Erythroblast (primary cell): ENCODE measurements around the gene SRGAP3.

ENCODE experiments used
- DNase-seq, 2 experiments: peaks; one replicate each; lab custom pipeline; 2025; lab: John Stamatoyannopoulos, UW
- GATA1 ChIP-seq: IDR thresholded peaks from 2 replicates; pipeline ENCODE4 v1.6.1; 2011; ENCODE audit warnings: low read depth, mild to moderate bottlenecking, control low read depth, low read length, moderate library complexity
- POLR2A ChIP-seq: IDR thresholded peaks from 2 replicates; pipeline ENCODE4 v1.6.1; 2011; ENCODE audit warnings: mild to moderate bottlenecking, low read length

Gene SRGAP3

GRCh38 chr3:9032231-9032777 lies 217.1 kb downstream of the SRGAP3 start:
- DNase-seq = no peak
- TF ChIP-seq GATA1 (no peak), POLR2A (no peak)

GRCh38 chr3:9030034-9030433 lies 219.4 kb downstream of the SRGAP3 start:
- DNase-seq = no peak
- TF ChIP-seq POLR2A (no peak), GATA1 (no peak)

GRCh38 chr3:9028134-9028533 lies 221.3 kb downstream of the SRGAP3 start:
- no peak for DNase-seq

GRCh38 chr3:9026320-9027045 lies 223.0 kb downstream of the SRGAP3 start:
- no peak for TF ChIP-seq POLR2A
- no peak for TF ChIP-seq GATA1
- no peak for DNase-seq

More at GRCh38 chr3:9028134-9028533, 221.3 kb downstream of the SRGAP3 start:
- TF ChIP-seq POLR2A (no peak), GATA1 (no peak)

GRCh38 chr3:9024341-9024740 lies 225.1 kb downstream of the SRGAP3 start:
- TF ChIP-seq GATA1 = no peak
- no peak for TF ChIP-seq POLR2A
- DNase-seq = no peak

GRCh38 chr3:9023226-9023590 lies 226.2 kb downstream of the SRGAP3 start:
- TF ChIP-seq POLR2A (no peak), GATA1 (no peak)
- no peak for DNase-seq

GRCh38 chr3:9022305-9023225 lies 226.9 kb downstream of the SRGAP3 start:
- DNase-seq = no peak
- TF ChIP-seq GATA1 (no peak), POLR2A (no peak)

GRCh38 chr3:9021271-9022009 lies 228.0 kb downstream of the SRGAP3 start:
- no peak for DNase-seq
- no peak for TF ChIP-seq GATA1
- TF ChIP-seq POLR2A = no peak

- no peak for DNase-seq
- TF ChIP-seq GATA1 (no peak), POLR2A (no peak)
These were observed 229.0 kb downstream of the SRGAP3 start for GRCh38 chr3:9020426-9020825.

- TF ChIP-seq GATA1 = no peak
- no peak for TF ChIP-seq POLR2A
- no peak for DNase-seq
These were observed 230.0 kb downstream of the SRGAP3 start for GRCh38 chr3:9019259-9019961.

GRCh38 chr3:9015250-9015649 lies 234.2 kb downstream of the SRGAP3 start:
- no peak for DNase-seq
- TF ChIP-seq POLR2A (no peak), GATA1 (no peak)

GRCh38 chr3:9013782-9014563 lies 235.5 kb downstream of the SRGAP3 start:
- DNase-seq = no peak
- TF ChIP-seq GATA1 (no peak), POLR2A (no peak)

GRCh38 chr3:9012521-9012920 lies 236.9 kb downstream of the SRGAP3 start:
- TF ChIP-seq GATA1 = no peak
- TF ChIP-seq POLR2A = no peak
- DNase-seq = no peak
